NCI-H69 (cell line): ENCODE measurements around the gene MAP7D1.

Experiments
- DNase-seq: peaks from one replicate; lab custom pipeline; 2025; lab: John Stamatoyannopoulos, UW

The MAP7D1 gene

GRCh38 chr1:36155408-36156328, at the start of gene MAP7D1:
Gene MAP7D1 (plus strand): TSS chr1:36156160. CDS start chr1:36156418, 258 bp downstream.
- peak; percentile 84 for DNase-seq

- no peak for DNase-seq
Measured at GRCh38 chr1:36106269-36106668, 49.7 kb upstream of the MAP7D1 start.

DNA sequence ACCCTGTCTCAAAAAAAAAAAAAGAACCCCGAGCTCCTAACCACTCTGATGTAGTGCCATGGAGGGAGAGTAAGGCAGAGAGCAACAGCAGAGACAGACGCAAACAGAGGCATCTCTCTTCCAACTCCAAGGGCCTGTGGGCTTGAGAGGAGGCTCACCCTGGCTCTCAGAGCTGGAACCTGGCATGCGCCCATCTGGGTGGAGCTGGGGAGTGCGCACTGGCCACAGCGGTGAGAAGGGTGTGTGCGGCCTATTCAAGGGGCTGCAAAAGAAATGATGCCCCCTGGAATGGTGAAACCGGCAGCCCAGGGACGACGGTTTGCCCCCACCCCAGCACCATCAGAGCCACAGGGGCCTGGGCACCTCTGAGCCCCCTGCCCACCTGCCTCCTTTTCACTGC, 48.6 kb upstream of the MAP7D1 start:
- no peak for DNase-seq

GRCh38 chr1:36108314-36108713, 47.6 kb upstream of the MAP7D1 start:
- DNase-seq, result no peak

DNA sequence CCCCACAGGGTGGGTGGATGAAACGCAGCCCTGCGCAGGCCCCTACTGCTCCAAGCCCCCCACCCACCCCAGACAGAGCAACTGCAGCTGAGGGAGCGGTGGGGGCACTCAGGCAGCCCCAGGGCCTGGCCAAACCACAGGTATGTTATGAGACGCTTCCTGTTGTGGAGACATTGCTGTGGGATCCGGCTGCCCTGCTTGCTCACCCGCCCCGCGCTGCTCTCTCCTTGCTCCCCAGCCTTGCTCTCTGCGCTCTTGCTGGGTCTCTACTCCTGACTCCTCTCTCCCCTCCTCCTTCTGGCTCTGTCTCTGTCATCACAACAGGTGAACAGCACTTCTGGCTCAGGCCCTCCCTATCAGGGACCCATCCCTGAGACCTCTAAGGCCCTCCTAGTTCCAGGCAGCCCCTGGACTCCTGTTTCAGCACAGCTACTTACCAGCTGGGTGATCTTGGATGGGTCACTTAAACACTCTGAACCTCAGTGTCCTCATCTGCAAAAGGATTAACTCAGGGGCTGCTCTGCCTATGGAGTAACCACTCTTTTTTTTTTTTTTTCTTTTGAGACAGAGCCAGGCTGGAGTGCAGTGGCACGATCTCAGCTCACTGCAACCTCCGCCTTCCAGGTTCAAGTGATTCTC, 46.8 kb upstream of the MAP7D1 start:
- no peak for DNase-seq

DNA sequence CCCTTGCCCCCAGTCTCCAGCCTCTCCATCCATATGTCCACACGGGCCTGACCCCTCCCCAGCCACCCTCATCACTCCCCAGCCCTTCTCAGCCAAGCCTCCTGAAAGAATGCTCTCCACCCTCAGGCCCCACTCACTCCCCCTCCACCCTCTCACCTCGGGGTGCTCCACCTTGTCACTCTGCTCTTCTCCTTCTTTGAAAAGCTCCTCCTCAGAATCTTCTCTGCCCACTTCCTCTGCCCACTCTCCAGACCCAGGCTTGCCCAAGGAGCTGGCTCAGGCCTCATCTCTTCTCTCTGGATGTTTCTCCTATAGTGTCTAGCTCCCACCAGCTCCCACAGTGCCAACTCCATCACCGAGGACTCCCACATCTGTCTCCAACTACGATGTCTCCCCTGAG, 44.8 kb upstream of the MAP7D1 start:
- DNase-seq, result no peak

- no peak for DNase-seq
Measured at GRCh38 chr1:36112823-36113222, 43.1 kb upstream of the MAP7D1 start.

GRCh38 chr1:36114371-36114770, 41.6 kb upstream of the MAP7D1 start:
- DNase-seq, result no peak

DNA sequence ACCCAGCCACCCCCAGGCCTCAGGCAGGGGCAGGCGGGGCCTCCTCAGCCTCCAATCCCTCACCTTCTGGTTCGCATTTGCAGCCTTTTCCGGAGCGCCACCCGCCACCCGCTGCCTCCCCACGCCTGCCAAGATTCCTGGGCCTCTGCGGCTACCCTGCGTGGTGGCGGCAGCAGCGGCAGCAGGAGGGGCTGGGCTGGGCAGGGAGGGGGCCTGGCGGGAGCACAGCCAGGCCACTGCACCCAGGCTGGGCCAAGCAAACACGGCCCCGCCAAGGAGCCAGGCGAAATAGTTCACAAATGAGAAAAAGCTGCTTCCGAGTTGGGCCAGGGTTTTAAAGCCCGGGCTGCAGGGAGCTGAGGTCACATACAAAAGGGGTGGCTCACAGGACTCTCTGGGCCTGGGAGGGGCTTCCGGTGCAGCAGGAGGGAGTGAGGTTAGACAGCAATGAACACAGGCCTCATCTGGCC, 40.7 kb upstream of the MAP7D1 start:
- DNase-seq, result peak; percentile 64

GRCh38 chr1:36115931-36116330, 40.0 kb upstream of the MAP7D1 start:
- DNase-seq, result no peak

DNA sequence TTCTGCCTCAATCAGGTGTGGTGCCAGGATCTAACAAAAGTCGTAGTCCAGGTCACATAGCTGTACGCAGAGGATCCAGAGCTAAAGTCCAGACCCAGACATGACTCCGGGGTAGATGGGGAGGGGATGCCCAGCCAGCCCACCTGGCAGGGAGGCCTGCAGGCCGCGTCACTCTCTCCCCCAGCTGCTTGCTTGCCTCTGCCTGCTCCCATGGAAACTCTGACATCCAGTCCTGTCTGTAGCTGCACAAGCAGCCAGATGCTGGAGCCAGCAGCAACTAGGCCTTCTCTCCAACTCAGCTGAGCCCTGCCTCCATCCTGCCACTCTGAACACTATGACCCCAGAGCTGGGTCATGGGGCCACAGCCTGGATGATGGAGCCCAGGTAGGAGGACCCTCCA, 39.1 kb upstream of the MAP7D1 start:
- DNase-seq, result no peak

DNA sequence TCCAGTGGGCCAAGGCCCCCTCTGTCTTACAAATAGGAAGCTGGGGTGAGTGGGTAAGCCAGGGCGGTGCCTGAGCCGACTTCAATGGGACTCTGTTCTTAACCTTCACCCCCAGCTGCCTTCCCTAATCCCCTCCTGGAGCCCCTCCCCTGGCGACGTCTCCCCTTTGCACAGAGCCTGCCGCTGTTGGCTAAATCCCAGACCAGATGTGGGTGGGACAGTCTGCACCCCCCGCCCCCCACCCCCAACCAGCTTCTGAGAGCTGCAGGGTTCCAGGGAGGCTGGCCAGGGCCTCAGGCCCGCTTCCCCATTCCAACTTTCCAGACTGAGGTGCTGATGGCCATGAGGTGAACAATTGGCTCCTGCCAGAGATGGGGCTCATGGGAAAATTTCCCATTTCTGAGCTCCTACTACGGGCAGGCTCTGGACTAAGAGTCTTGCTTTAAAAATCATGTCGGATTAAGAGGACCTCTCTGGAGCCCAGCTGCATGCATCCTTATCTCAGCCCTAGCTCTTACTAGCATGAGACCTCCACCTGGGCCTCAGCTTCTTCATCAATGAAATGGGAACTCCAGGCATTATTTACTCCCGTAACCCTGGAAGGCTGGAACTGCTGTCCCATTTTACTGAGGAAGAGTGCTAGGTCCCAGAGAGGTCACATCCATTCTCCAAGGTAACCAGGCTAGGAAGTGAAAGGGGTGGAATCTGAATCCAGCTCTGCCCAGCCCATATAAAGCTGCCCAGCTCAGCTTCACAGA, 37.3 kb upstream of the MAP7D1 start:
- no peak for DNase-seq

- no peak for DNase-seq
Measured at GRCh38 chr1:36119456-36119855, 36.5 kb upstream of the MAP7D1 start.

- DNase-seq, result no peak
Measured at GRCh38 chr1:36122062-36123030, 33.6 kb upstream of the MAP7D1 start.

- DNase-seq, result no peak
Measured at GRCh38 chr1:36123356-36123755, 32.6 kb upstream of the MAP7D1 start.

- DNase-seq, result no peak
Measured at GRCh38 chr1:36124404-36125128, 31.4 kb upstream of the MAP7D1 start.

GRCh38 chr1:36125129-36125991, 30.6 kb upstream of the MAP7D1 start, which contains the start of gene COL8A2:
Gene COL8A2 (minus strand): TSS chr1:36125222. CDS start chr1:36100242, 24,980 bp downstream.
- DNase-seq, result peak; percentile 10

- no peak for DNase-seq
Measured at GRCh38 chr1:36126005-36126716, 29.8 kb upstream of the MAP7D1 start.
